Peyer's patch (tissue), 4 donors: ENCODE results near the gene ARF6.

Experiments
- POLR2A ChIP-seq, 2 donors: fragments of 450-650 bp; IDR thresholded peaks; one replicate each; pipeline ENCODE4 v1.5.1; 2017; ENCODE audit warnings: antibody characterized with exemption in 2 of 2, mild to moderate bottlenecking in 2 of 2, moderate library complexity in 2 of 2
- TF ChIP-seq, protein P1 (sequence below), 6 experiments: fragments of 450-650 bp in 4 of 6; fragments of 200-600 bp in 2 of 6; sonication (generic) in 1 of 6; IDR thresholded peaks; one replicate each; pipeline ENCODE4 v1.5.1; 2017 to 2019; ENCODE audit warnings: antibody characterized with exemption in 6 of 6, mild to moderate bottlenecking in 3 of 6, moderate library complexity in 1 of 6

DNA sequence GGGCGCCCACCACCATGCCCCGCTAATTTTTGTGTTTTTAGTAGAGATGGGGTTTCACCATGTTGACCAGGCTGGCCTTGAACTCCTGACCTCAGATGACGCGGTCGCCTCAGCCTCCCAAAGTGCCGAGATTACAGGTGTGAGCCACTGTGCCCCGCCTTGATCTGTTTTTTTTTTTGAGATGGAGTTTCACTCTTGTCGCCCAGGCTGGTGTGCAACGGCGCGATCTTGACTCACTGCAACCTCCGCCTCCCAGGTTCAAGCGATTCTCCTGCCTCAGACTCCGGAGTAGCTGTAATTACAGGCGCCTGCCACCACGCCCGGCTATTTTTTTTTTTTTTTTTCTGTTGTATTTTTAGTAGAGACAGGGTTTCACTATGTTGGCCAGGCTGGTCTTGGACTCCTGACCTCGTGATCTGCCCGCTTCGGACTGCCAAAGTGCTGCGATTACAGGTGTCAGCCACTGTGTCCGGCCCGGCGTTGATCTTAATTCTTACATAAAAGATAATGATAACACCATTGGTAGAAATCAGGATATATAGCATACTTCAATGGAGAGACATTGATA is 9.9 kb downstream of the ARF6 start:
- TF ChIP-seq, protein P1, sequence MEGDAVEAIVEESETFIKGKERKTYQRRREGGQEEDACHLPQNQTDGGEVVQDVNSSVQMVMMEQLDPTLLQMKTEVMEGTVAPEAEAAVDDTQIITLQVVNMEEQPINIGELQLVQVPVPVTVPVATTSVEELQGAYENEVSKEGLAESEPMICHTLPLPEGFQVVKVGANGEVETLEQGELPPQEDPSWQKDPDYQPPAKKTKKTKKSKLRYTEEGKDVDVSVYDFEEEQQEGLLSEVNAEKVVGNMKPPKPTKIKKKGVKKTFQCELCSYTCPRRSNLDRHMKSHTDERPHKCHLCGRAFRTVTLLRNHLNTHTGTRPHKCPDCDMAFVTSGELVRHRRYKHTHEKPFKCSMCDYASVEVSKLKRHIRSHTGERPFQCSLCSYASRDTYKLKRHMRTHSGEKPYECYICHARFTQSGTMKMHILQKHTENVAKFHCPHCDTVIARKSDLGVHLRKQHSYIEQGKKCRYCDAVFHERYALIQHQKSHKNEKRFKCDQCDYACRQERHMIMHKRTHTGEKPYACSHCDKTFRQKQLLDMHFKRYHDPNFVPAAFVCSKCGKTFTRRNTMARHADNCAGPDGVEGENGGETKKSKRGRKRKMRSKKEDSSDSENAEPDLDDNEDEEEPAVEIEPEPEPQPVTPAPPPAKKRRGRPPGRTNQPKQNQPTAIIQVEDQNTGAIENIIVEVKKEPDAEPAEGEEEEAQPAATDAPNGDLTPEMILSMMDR (IDR thresholded peaks at IDR 0.05): peak in 3 of 6 experiments; percentile 32 to 46 (median 36)
- peak in 1 of 2 donors; percentile 22 for TF ChIP-seq POLR2A (IDR thresholded peaks at IDR 0.05)
